Measurements from ENCODE around the gene FBXO27.
"Not testable (repeated sequence)": the region's sequence is repeated elsewhere in the genome, so short reads cannot be mapped to it uniquely, and the experiment has no call there.

Gene FBXO27

GRCh38 chr19:39070888-39071287, 38.5 kb upstream of the FBXO27 start:
- DNase-seq (ENCODE audit: low spot score): no peak
- no peak for TF ChIP-seq CTCF (IDR thresholded peaks at IDR 0.05; ENCODE audit: extremely low read depth, missing control alignments)

GRCh38 chr19:39068259-39068658, 35.9 kb upstream of the FBXO27 start:
- not testable (repeated sequence) for DNase-seq (ENCODE audit: low spot score)

GRCh38 chr19:39067104-39067503, 34.8 kb upstream of the FBXO27 start:
- TF ChIP-seq CTCF (IDR thresholded peaks at IDR 0.05; ENCODE audit: extremely low read depth, missing control alignments): no peak
- no peak for DNase-seq (ENCODE audit: low spot score)

GRCh38 chr19:39065928-39066327, 33.6 kb upstream of the FBXO27 start:
- DNase-seq (ENCODE audit: low spot score): no peak
- TF ChIP-seq CTCF (IDR thresholded peaks at IDR 0.05; ENCODE audit: extremely low read depth, missing control alignments): no peak

GRCh38 chr19:39064405-39064804, 32.1 kb upstream of the FBXO27 start:
- TF ChIP-seq CTCF (IDR thresholded peaks at IDR 0.05; ENCODE audit: extremely low read depth, missing control alignments): no peak
- no peak for DNase-seq (ENCODE audit: low spot score)

GRCh38 chr19:39060171-39060570, 27.8 kb upstream of the FBXO27 start:
- no peak for TF ChIP-seq CTCF (IDR thresholded peaks at IDR 0.05; ENCODE audit: extremely low read depth, missing control alignments)

GRCh38 chr19:39059302-39059701, 27.0 kb upstream of the FBXO27 start:
- DNase-seq (ENCODE audit: low spot score): no peak
- TF ChIP-seq CTCF (IDR thresholded peaks at IDR 0.05; ENCODE audit: extremely low read depth, missing control alignments): no peak

More at GRCh38 chr19:39060171-39060570, 27.8 kb upstream of the FBXO27 start:
- no peak for DNase-seq (ENCODE audit: low spot score)

- TF ChIP-seq CTCF (IDR thresholded peaks at IDR 0.05; ENCODE audit: extremely low read depth, missing control alignments): no peak
- DNase-seq (ENCODE audit: low spot score): no peak
Observed at GRCh38 chr19:39057615-39058014, 25.3 kb upstream of the FBXO27 start.

Measured in GM20000 (cell line).